Measurements from ENCODE around the gene EHMT2. TPM values are rescaled to one million over a fixed set of nuclear protein-coding genes. Genes with fewer than 3 reads are reported as not detected.
"Not testable (repeated sequence)": the region's sequence is repeated elsewhere in the genome, so short reads cannot be mapped to it uniquely, and the experiment has no call there.

Gene EHMT2
- total and polyA plus RNA-seq, 4 donors = 7.9 to 21.4 (median 10.6) TPM

DNA sequence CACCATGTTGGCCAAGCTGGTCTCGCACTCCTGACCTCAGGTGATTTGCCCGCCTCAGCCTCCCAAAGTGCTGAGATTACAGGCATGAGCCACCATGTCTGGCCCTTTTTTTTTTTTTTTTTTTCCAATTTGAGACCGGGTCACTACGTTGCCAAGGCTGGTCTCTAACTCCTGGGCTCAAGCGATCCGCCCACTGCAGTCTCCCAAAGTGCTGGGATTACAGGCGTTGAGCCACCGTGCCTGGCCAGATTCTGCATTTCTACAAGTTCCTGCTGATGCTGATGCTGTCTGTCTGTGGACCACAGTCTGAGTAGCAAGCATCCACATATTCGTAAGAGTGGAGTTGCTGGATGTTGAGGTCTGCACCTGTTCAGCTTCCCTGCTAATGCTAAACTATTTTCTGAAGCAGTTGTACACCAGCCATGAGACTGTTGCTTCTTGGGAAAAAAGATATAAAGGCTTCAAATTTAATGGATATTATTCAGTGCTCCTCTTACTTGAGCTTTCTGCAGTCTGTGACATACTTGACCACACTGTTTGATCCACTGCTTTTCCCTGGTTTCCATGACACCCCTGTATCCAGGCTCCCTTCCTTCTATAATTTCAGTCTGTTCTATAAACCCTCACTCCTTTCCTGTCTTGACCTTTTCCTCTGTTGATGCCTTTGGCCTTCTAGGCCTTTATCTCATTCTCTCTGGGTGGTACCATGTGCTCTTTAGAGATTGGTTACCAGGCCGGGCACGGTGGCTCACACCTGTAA is 14.5 kb upstream of the EHMT2 start:
- no peaks in the 10 kb centered on the region for H3K36me3 ChIP-seq (ENCODE audit: control insufficient read depth in 4 of 4, insufficient read depth in 3 of 4, low read depth in 1 of 4, low read length in 3 of 4)
- H3K4me1 ChIP-seq (ENCODE audit: control insufficient read depth in 4 of 4, insufficient read depth in 4 of 4, low read length in 3 of 4) = peaks cover 2 to 5% (median 4%) of the 10 kb centered on the region in 4 donors
- TF ChIP-seq RAD21 (IDR thresholded peaks at IDR 0.05) = no peak
- TF ChIP-seq, protein P1, sequence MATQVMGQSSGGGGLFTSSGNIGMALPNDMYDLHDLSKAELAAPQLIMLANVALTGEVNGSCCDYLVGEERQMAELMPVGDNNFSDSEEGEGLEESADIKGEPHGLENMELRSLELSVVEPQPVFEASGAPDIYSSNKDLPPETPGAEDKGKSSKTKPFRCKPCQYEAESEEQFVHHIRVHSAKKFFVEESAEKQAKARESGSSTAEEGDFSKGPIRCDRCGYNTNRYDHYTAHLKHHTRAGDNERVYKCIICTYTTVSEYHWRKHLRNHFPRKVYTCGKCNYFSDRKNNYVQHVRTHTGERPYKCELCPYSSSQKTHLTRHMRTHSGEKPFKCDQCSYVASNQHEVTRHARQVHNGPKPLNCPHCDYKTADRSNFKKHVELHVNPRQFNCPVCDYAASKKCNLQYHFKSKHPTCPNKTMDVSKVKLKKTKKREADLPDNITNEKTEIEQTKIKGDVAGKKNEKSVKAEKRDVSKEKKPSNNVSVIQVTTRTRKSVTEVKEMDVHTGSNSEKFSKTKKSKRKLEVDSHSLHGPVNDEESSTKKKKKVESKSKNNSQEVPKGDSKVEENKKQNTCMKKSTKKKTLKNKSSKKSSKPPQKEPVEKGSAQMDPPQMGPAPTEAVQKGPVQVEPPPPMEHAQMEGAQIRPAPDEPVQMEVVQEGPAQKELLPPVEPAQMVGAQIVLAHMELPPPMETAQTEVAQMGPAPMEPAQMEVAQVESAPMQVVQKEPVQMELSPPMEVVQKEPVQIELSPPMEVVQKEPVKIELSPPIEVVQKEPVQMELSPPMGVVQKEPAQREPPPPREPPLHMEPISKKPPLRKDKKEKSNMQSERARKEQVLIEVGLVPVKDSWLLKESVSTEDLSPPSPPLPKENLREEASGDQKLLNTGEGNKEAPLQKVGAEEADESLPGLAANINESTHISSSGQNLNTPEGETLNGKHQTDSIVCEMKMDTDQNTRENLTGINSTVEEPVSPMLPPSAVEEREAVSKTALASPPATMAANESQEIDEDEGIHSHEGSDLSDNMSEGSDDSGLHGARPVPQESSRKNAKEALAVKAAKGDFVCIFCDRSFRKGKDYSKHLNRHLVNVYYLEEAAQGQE (IDR thresholded peaks at IDR 0.05) = no peak
- no peak for TF ChIP-seq EGR1 (IDR thresholded peaks at IDR 0.05; ENCODE audit: low read depth in 2 of 2)
- TF ChIP-seq, protein P2, sequence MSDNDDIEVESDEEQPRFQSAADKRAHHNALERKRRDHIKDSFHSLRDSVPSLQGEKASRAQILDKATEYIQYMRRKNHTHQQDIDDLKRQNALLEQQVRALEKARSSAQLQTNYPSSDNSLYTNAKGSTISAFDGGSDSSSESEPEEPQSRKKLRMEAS (IDR thresholded peaks at IDR 0.05) = no peak
- no peak for TF ChIP-seq HNF4A (conservative IDR thresholded peaks at IDR 0.05)
- no peak for TF ChIP-seq GABPA (IDR thresholded peaks at IDR 0.05 in 1 of 2, conservative IDR thresholded peaks at IDR 0.05 in 1 of 2)
- no peak for TF ChIP-seq FOXA1 (IDR thresholded peaks at IDR 0.05)
- no peak for TF ChIP-seq NR2F2 (IDR thresholded peaks at IDR 0.05)
- TF ChIP-seq, protein P3, sequence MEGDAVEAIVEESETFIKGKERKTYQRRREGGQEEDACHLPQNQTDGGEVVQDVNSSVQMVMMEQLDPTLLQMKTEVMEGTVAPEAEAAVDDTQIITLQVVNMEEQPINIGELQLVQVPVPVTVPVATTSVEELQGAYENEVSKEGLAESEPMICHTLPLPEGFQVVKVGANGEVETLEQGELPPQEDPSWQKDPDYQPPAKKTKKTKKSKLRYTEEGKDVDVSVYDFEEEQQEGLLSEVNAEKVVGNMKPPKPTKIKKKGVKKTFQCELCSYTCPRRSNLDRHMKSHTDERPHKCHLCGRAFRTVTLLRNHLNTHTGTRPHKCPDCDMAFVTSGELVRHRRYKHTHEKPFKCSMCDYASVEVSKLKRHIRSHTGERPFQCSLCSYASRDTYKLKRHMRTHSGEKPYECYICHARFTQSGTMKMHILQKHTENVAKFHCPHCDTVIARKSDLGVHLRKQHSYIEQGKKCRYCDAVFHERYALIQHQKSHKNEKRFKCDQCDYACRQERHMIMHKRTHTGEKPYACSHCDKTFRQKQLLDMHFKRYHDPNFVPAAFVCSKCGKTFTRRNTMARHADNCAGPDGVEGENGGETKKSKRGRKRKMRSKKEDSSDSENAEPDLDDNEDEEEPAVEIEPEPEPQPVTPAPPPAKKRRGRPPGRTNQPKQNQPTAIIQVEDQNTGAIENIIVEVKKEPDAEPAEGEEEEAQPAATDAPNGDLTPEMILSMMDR (IDR thresholded peaks at IDR 0.05; ENCODE audit: low read depth, low read length, missing input control) = no peak
- TF ChIP-seq, protein P4, sequence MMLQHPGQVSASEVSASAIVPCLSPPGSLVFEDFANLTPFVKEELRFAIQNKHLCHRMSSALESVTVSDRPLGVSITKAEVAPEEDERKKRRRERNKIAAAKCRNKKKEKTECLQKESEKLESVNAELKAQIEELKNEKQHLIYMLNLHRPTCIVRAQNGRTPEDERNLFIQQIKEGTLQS (IDR thresholded peaks at IDR 0.05) = no peak
- no peak for TF ChIP-seq JUND (IDR thresholded peaks at IDR 0.05)
- TF ChIP-seq YY1 (IDR thresholded peaks at IDR 0.05) = no peak
- TF ChIP-seq TAF1 (conservative IDR thresholded peaks at IDR 0.05) = no peak
- no peak for TF ChIP-seq HNF4G (IDR thresholded peaks at IDR 0.05)
- TF ChIP-seq SP1 (IDR thresholded peaks at IDR 0.05) = no peak
- TF ChIP-seq, protein P5, sequence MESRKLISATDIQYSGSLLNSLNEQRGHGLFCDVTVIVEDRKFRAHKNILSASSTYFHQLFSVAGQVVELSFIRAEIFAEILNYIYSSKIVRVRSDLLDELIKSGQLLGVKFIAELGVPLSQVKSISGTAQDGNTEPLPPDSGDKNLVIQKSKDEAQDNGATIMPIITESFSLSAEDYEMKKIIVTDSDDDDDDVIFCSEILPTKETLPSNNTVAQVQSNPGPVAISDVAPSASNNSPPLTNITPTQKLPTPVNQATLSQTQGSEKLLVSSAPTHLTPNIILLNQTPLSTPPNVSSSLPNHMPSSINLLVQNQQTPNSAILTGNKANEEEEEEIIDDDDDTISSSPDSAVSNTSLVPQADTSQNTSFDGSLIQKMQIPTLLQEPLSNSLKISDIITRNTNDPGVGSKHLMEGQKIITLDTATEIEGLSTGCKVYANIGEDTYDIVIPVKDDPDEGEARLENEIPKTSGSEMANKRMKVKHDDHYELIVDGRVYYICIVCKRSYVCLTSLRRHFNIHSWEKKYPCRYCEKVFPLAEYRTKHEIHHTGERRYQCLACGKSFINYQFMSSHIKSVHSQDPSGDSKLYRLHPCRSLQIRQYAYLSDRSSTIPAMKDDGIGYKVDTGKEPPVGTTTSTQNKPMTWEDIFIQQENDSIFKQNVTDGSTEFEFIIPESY (IDR thresholded peaks at IDR 0.05) = no peak
- TF ChIP-seq FOXA2 (IDR thresholded peaks at IDR 0.05) = no peak
- no peak for TF ChIP-seq RXRA (IDR thresholded peaks at IDR 0.05)
- no peak overlapping the region for H3K27ac ChIP-seq (ENCODE audit: low read depth in 1 of 2, low read length in 2 of 2)
- H3K27me3 ChIP-seq (ENCODE audit: control insufficient read depth in 4 of 4, insufficient read depth in 4 of 4, low read length in 3 of 4) = no peaks in the 10 kb centered on the region
- H3K4me3 ChIP-seq (ENCODE audit: low read depth in 1 of 3, low read length in 3 of 3) = no peak overlapping the region
- H3K9ac ChIP-seq (ENCODE audit: low read depth in 1 of 2, low read length in 2 of 2) = no peak overlapping the region
- DNase-seq (ENCODE audit: low spot score) = no peak
- 86% methylated on average over 11 of the region's 11 CpGs for WGBS
- H3K9me3 ChIP-seq (ENCODE audit: control insufficient read depth in 4 of 4, low read length in 3 of 4) = no peaks in the 10 kb centered on the region

DNA sequence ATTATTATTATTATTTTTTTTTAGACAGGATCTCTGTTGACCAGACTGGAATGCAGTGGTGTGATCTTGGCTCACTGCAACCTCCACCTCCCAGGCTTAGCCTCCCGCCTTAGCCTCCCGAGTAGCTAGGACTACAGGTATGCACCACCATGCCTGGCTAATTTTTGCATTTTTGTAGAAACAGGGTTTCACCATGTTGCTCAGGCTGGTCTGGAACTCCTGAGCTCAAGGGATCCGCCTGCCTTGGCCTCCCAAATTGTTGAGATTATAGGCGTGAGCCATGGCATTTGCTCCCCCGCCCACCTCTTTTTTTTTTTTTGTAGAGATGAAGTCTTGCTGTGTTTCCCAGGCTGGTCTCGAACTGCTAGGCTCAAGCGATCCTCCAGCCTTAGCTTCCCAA is 11.8 kb upstream of the EHMT2 start:
- H3K4me1 ChIP-seq (ENCODE audit: control insufficient read depth in 4 of 4, insufficient read depth in 4 of 4, low read length in 3 of 4); H3K9ac ChIP-seq (ENCODE audit: low read depth in 1 of 2, low read length in 2 of 2); H3K27me3 ChIP-seq (ENCODE audit: control insufficient read depth in 4 of 4, insufficient read depth in 4 of 4, low read length in 3 of 4); H3K27ac ChIP-seq (ENCODE audit: low read depth in 1 of 2, low read length in 2 of 2); H3K36me3 ChIP-seq (ENCODE audit: control insufficient read depth in 4 of 4, insufficient read depth in 3 of 4, low read depth in 1 of 4, low read length in 3 of 4); DNase-seq (ENCODE audit: low spot score); H3K4me3 ChIP-seq (ENCODE audit: low read depth in 1 of 3, low read length in 3 of 3); H3K9me3 ChIP-seq (ENCODE audit: control insufficient read depth in 4 of 4, low read length in 3 of 4): not testable (repeated sequence)
- 92% methylated on average over 7 of the region's 7 CpGs for WGBS

All from liver (tissue), 9 donors.